ENCODE measurements around the gene ANTXR1.

DNA sequence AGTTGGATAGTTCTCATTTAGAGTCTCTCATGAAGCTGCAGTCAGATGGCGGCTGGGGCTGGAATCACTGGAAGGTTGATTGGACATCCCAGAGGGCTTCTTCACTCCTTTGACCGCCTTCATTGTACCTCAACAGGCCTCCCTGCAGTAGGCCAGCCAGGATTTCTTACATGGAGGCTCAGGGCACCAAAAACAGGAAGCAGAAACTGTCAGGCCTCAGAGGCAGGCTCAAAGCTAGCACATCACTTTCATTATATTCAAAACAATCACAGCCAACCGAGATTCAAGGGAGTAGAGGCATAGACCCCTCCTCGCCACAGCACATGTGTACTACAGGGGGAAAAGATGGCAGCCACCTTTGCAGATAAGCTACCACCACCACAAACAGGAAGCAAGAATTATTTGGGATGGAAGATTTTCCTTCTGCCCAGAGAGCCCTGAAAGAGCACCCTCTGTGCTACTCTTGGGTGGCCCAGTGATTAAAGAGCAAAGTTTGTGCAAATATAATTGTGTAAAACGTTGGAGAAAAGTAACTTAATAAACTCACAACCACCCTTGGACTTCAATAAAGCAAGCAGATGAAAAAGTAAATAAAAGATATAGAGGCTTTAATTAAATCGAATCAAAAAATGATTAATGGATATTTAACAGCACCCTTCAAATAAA, 218.8 kb downstream of the ANTXR1 start:
- TF ChIP-seq TEAD4 (IDR thresholded peaks at IDR 0.05; ENCODE audit: borderline replicate concordance, insufficient read depth), result no peak
- no peak for TF ChIP-seq CTCF (IDR thresholded peaks at IDR 0.05)
- TF ChIP-seq, protein P1, sequence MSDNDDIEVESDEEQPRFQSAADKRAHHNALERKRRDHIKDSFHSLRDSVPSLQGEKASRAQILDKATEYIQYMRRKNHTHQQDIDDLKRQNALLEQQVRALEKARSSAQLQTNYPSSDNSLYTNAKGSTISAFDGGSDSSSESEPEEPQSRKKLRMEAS (IDR thresholded peaks at IDR 0.05; ENCODE audit: low read depth), result no peak
- TF ChIP-seq TAF1 (IDR thresholded peaks at IDR 0.05; ENCODE audit: borderline replicate concordance, low read depth, low read length), result no peak
- TF ChIP-seq RFX5 (IDR thresholded peaks at IDR 0.05; ENCODE audit: low read length), result no peak

Data from SK-N-SH (cell line).